Measurements from ENCODE around the gene VPS11.
A peak's percentile ranks its signal among the peaks of the same experiment; 100 is the strongest.

VPS11 gene

GRCh38 chr11:119103793-119104192 is 36.2 kb downstream of the VPS11 start:
- H3K4me3 ChIP-seq (ENCODE audit: low read depth, low read length), result no peak overlapping the region
- no peak for TF ChIP-seq CTCF (IDR thresholded peaks at IDR 0.05; ENCODE audit: borderline replicate concordance, insufficient read depth, low read depth, low read length)

GRCh38 chr11:119106564-119107537 is 39.2 kb downstream of the VPS11 start, which contains the start of gene C2CD2L:
TSS of gene C2CD2L (plus strand) at chr11:119107344. CDS start at chr11:119107742, 398 bp downstream.
- peak within 1 kb of the TSS; percentile 75 for H3K4me3 ChIP-seq (ENCODE audit: low read depth, low read length)
- TF ChIP-seq CTCF (IDR thresholded peaks at IDR 0.05; ENCODE audit: borderline replicate concordance, insufficient read depth, low read depth, low read length), result no peak

- peak overlapping the region; percentile 75 for H3K4me3 ChIP-seq (ENCODE audit: low read depth, low read length)
- no peak for TF ChIP-seq CTCF (IDR thresholded peaks at IDR 0.05; ENCODE audit: borderline replicate concordance, insufficient read depth, low read depth, low read length)
Measured at GRCh38 chr11:119107538-119108145, 40.0 kb downstream of the VPS11 start.

GRCh38 chr11:119108146-119108856 is 40.7 kb downstream of the VPS11 start:
- no peak for TF ChIP-seq CTCF (IDR thresholded peaks at IDR 0.05; ENCODE audit: borderline replicate concordance, insufficient read depth, low read depth, low read length)
- H3K4me3 ChIP-seq (ENCODE audit: low read depth, low read length), result peak overlapping the region; percentile 75

- no peak for TF ChIP-seq CTCF (IDR thresholded peaks at IDR 0.05; ENCODE audit: borderline replicate concordance, insufficient read depth, low read depth, low read length)
- no peak overlapping the region for H3K4me3 ChIP-seq (ENCODE audit: low read depth, low read length)
Measured at GRCh38 chr11:119108857-119109221, 41.2 kb downstream of the VPS11 start.

GRCh38 chr11:119109843-119110242 is 42.2 kb downstream of the VPS11 start:
- no peak overlapping the region for H3K4me3 ChIP-seq (ENCODE audit: low read depth, low read length)
- no peak for TF ChIP-seq CTCF (IDR thresholded peaks at IDR 0.05; ENCODE audit: borderline replicate concordance, insufficient read depth, low read depth, low read length)

Measured in GM12875 (cell line).